HepG2 (cell line): ENCODE measurements around the gene LBR. TPM values are rescaled to one million over a fixed set of nuclear protein-coding genes. Genes with fewer than 3 reads are reported as not detected.

ENCODE experiments used
- CHD2 ChIP-seq: IDR thresholded peaks from 2 replicates; pipeline ENCODE4 v1.6.1; 2011; ENCODE audit warnings: low read depth, low read length, improper control_type of control experiment
- GLI4 ChIP-seq: sonication (generic); formaldehyde crosslinking; IDR thresholded peaks from 2 replicates; pipeline ENCODE4 v1.5.1; 2020; ENCODE audit warnings: missing genetic modification reagents, mild to moderate bottlenecking, moderate library complexity, borderline replicate concordance
- GTF3A ChIP-seq: sonication (generic); formaldehyde crosslinking; conservative IDR thresholded peaks from 2 replicates; pipeline ENCODE4 v1.4.0; 2020; ENCODE audit warnings: mild to moderate bottlenecking, missing genetic modification reagents
- MBD4 ChIP-seq: IDR thresholded peaks from 2 replicates; pipeline ENCODE4 v1.6.1; 2012; ENCODE audit warnings: low read length, inconsistent platforms, borderline replicate concordance
- SIN3A ChIP-seq: IDR thresholded peaks from 2 replicates; pipeline ENCODE4 v1.6.1; 2011; ENCODE audit warnings: low read depth, mild to moderate bottlenecking, control low read depth, low read length, borderline replicate concordance
- SP4 ChIP-seq: sonication (generic); formaldehyde crosslinking; IDR thresholded peaks from 2 replicates; pipeline ENCODE4 v1.8.1; 2023; ENCODE audit warnings: mild to moderate bottlenecking, missing genetic modification reagents
- ZFP90 ChIP-seq: sonication (generic); formaldehyde crosslinking; IDR thresholded peaks from 2 replicates; pipeline ENCODE4 v1.8.0; 2022; ENCODE audit warnings: missing genetic modification reagents, mild to moderate bottlenecking, inconsistent platforms, borderline replicate concordance
- ZNF136 ChIP-seq: sonication (generic); formaldehyde crosslinking; IDR thresholded peaks from 2 replicates; pipeline ENCODE4 v1.8.1; 2022; ENCODE audit warnings: low read depth, mild to moderate bottlenecking, moderate library complexity, missing genetic modification reagents
- ZNF3 ChIP-seq: IDR thresholded peaks from 2 replicates; pipeline ENCODE4 v1.7.0; 2017; ENCODE audit warnings: inconsistent platforms
- ZNF550 ChIP-seq: sonication (generic); formaldehyde crosslinking; IDR thresholded peaks from 2 replicates; pipeline ENCODE4 v1.4.0; 2020; ENCODE audit warnings: mild to moderate bottlenecking, missing genetic modification reagents, borderline replicate concordance
- ZNF558 ChIP-seq: sonication (generic); formaldehyde crosslinking; IDR thresholded peaks from 2 replicates; pipeline ENCODE4 v1.9.0; 2022; ENCODE audit warnings: mild to moderate bottlenecking, missing genetic modification reagents, borderline replicate concordance
- polyA plus RNA-seq, 8 experiments: library from polyadenylated mRNA; depleted of rRNA in 3 of 8; stranded (reverse) in 7 of 8; unstranded in 1 of 8; fragments of >200 nt; fragmentation: Illumina TruSeq in 4 of 8; extraction: Trizol in 4 of 8; gene quantifications; 2 replicates each; pipeline versions ENCODE4 v1.2.1 to v1.2.3, GENCODE V29; 2011 to 2016; ENCODE audit warnings: low read depth in 4 of 8, missing spikeins in 1 of 8, mixed read lengths in 1 of 8; ENCODE audit not compliant: insufficient read depth in 1 of 8
- total RNA-seq, 5 experiments: library from RNA; depleted of rRNA; stranded (reverse); fragments of >200 nt; fragmentation: Illumina TruSeq; extraction: Trizol; gene quantifications; 2 replicates each; pipeline ENCODE4 v1.2.3, GENCODE V29; 2016; ENCODE audit warnings: low read depth in 1 of 5
- TF ChIP-seq, protein P1 (sequence below): sonication (generic); formaldehyde crosslinking; IDR thresholded peaks from 2 replicates; pipeline ENCODE4 v1.4.0; 2020; ENCODE audit warnings: mild to moderate bottlenecking, missing genetic modification reagents, borderline replicate concordance
- TF ChIP-seq, protein P2 (sequence below): IDR thresholded peaks from 2 replicates; pipeline ENCODE4 v1.6.1; 2016; ENCODE audit warnings: mild to moderate bottlenecking, missing biosample characterization, missing genetic modification reagents
- TF ChIP-seq, protein P3 (sequence below): sonication (generic); formaldehyde crosslinking; IDR thresholded peaks from 2 replicates; pipeline ENCODE4 v1.5.0; 2020; ENCODE audit warnings: mild to moderate bottlenecking, missing genetic modification reagents, moderate library complexity
- TF ChIP-seq, protein P4 (sequence below): sonication (generic); formaldehyde crosslinking; IDR thresholded peaks from 2 replicates; pipeline ENCODE4 v1.5.1; 2020; ENCODE audit warnings: missing genetic modification reagents, mild to moderate bottlenecking, borderline replicate concordance
- TF ChIP-seq, protein P5 (sequence below): sonication (generic); formaldehyde crosslinking; IDR thresholded peaks from 2 replicates; pipeline ENCODE4 v1.5.1; 2020; ENCODE audit warnings: mild to moderate bottlenecking, missing genetic modification reagents

Gene LBR
- total and polyA plus RNA-seq, 2 of the 13 experiments (the other 11 are each of a cell fraction or from before 2014, with no cell fraction given) = 38.9 to 76.7 TPM

DNA sequence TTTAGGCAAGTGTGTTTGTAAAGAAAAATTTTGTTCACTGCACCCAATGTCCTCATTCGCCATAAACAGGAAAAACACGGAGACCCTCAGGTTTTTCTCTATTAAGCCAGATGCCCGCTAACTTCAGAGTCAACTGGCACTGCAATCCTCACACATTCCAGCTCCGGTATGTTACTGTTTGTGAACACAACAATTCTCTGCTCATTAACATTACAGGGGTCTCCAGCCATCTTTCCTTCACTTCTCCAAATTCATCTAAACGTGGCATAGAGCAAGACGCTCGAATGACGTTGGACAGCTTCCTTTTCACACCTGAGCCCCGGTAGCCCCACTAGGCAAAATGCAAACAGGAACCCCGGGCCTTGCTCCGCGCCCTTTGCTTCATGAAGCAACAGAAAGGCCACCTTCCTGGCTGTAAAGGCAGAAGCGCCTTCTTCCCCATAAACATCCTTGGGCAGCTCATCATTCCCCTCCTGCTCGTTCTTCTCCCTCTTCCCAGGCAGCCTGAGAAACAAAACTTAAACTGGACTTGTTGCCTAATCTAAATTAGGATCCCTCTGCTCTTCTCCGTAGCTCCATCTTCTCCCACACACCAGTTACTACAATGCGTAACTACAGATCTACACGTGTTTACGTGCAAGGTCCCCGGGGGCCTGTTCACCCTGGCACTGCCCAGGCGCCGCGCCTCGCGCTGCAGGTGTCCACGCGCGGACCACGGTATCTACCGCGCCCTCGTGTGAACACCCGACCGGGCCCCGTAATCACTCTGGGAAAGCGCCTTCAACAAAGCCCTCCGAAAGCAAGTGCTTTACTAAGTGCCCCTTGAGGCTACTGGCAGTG lies 1.2 kb downstream of the LBR start (continued):
- TF ChIP-seq, protein P1, sequence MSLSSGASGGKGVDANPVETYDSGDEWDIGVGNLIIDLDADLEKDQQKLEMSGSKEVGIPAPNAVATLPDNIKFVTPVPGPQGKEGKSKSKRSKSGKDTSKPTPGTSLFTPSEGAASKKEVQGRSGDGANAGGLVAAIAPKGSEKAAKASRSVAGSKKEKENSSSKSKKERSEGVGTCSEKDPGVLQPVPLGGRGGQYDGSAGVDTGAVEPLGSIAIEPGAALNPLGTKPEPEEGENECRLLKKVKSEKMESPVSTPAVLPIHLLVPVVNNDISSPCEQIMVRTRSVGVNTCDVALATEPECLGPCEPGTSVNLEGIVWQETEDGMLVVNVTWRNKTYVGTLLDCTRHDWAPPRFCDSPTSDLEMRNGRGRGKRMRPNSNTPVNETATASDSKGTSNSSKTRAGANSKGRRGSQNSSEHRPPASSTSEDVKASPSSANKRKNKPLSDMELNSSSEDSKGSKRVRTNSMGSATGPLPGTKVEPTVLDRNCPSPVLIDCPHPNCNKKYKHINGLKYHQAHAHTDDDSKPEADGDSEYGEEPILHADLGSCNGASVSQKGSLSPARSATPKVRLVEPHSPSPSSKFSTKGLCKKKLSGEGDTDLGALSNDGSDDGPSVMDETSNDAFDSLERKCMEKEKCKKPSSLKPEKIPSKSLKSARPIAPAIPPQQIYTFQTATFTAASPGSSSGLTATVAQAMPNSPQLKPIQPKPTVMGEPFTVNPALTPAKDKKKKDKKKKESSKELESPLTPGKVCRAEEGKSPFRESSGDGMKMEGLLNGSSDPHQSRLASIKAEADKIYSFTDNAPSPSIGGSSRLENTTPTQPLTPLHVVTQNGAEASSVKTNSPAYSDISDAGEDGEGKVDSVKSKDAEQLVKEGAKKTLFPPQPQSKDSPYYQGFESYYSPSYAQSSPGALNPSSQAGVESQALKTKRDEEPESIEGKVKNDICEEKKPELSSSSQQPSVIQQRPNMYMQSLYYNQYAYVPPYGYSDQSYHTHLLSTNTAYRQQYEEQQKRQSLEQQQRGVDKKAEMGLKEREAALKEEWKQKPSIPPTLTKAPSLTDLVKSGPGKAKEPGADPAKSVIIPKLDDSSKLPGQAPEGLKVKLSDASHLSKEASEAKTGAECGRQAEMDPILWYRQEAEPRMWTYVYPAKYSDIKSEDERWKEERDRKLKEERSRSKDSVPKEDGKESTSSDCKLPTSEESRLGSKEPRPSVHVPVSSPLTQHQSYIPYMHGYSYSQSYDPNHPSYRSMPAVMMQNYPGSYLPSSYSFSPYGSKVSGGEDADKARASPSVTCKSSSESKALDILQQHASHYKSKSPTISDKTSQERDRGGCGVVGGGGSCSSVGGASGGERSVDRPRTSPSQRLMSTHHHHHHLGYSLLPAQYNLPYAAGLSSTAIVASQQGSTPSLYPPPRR = no peak
- 0 out of 2 replicates have a peak, but pooled peaks have one; percentile 38 for TF ChIP-seq SIN3A
- TF ChIP-seq, protein P2, sequence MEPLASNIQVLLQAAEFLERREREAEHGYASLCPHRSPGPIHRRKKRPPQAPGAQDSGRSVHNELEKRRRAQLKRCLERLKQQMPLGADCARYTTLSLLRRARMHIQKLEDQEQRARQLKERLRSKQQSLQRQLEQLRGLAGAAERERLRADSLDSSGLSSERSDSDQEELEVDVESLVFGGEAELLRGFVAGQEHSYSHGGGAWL = no peak
- 0 out of 2 replicates have a peak, but pooled peaks have one; percentile 29 for TF ChIP-seq ZNF558 (CRISPR knock-in tag)
- TF ChIP-seq ZNF550 (CRISPR knock-in tag) = no peak
- TF ChIP-seq GLI4 = 0 out of 2 replicates have a peak, but pooled peaks have one; percentile 61
- TF ChIP-seq ZFP90 (CRISPR knock-in tag) = 0 out of 2 replicates have a peak, but pooled peaks have one; percentile 44
- TF ChIP-seq, protein P3, sequence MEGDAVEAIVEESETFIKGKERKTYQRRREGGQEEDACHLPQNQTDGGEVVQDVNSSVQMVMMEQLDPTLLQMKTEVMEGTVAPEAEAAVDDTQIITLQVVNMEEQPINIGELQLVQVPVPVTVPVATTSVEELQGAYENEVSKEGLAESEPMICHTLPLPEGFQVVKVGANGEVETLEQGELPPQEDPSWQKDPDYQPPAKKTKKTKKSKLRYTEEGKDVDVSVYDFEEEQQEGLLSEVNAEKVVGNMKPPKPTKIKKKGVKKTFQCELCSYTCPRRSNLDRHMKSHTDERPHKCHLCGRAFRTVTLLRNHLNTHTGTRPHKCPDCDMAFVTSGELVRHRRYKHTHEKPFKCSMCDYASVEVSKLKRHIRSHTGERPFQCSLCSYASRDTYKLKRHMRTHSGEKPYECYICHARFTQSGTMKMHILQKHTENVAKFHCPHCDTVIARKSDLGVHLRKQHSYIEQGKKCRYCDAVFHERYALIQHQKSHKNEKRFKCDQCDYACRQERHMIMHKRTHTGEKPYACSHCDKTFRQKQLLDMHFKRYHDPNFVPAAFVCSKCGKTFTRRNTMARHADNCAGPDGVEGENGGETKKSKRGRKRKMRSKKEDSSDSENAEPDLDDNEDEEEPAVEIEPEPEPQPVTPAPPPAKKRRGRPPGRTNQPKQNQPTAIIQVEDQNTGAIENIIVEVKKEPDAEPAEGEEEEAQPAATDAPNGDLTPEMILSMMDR (CRISPR knock-in tag) = 0 out of 2 replicates have a peak, but pooled peaks have one; percentile 4
- TF ChIP-seq CHD2 = no peak
- TF ChIP-seq MBD4 = no peak
- TF ChIP-seq, protein P4, sequence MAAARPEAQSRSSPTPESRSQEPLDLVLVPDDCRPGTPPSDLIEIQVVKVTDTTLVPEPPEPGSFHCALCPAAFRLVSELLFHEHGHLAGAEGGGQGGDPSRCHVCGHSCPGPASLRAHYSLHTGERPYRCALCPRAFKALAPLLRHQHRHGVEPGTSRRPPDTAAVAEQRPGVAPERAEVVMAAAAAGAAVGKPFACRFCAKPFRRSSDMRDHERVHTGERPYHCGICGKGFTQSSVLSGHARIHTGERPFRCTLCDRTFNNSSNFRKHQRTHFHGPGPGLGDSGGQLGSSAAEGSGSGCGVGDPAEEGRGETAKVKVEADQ (CRISPR knock-in tag) = no peak
- TF ChIP-seq ZNF3 = no peak
- TF ChIP-seq, protein P5, sequence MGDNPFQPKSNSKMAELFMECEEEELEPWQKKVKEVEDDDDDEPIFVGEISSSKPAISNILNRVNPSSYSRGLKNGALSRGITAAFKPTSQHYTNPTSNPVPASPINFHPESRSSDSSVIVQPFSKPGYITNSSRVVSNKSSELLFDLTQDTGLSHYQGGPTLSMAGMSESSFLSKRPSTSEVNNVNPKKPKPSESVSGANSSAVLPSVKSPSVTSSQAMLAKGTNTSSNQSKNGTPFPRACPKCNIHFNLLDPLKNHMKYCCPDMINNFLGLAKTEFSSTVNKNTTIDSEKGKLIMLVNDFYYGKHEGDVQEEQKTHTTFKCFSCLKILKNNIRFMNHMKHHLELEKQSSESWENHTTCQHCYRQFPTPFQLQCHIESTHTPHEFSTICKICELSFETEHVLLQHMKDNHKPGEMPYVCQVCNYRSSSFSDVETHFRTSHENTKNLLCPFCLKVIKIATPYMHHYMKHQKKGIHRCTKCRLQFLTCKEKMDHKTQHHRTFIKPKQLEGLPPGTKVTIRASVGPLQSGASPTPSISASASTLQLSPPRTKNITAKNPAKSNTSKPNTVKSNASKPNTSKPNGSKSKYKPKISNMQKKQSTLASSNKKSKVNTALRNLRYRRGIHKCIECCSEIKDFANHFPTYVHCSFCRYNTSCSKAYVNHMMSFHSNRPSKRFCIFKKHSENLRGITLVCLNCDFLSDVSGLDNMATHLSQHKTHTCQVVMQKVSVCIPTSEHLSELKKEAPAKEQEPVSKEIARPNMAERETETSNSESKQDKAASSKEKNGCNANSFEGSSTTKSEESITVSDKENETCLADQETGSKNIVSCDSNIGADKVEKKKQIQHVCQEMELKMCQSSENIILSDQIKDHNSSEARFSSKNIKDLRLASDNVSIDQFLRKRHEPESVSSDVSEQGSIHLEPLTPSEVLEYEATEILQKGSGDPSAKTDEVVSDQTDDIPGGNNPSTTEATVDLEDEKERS (CRISPR knock-in tag) = 0 out of 2 replicates have a peak, but pooled peaks have one; percentile 30
- no peak for TF ChIP-seq GTF3A
- no peak for TF ChIP-seq SP4 (CRISPR knock-in tag)
- 0 out of 2 replicates have a peak, but pooled peaks have one; percentile 69 for TF ChIP-seq ZNF136 (CRISPR knock-in tag)
